RWPE2 (cell line): ENCODE measurements around the gene TMEM250.

ENCODE experiments used
- ATAC-seq: fragments of 200-7000 bp; cut with Tn5 transposase; 3 replicates; pipeline ENCODE4 v1.9.1; 2021; ENCODE audit warnings: low read depth
- DNase-seq: peaks from one replicate; pipeline ENCODE4 v3.0.0-alpha.2; 2020; ENCODE audit warnings: low spot score
- H3K27ac ChIP-seq: fragments of 450-650 bp; 2 replicates; pipeline ENCODE4 v1.5.1; 2017; ENCODE audit warnings: mild to moderate bottlenecking; ENCODE audit not compliant: poor library complexity, severe bottlenecking
- H3K27me3 ChIP-seq: fragments of 250-450 bp; sonication (Bioruptor Pico); 2 replicates; pipeline ENCODE4 v1.5.1; 2021; ENCODE audit warnings: mild to moderate bottlenecking, moderate library complexity; ENCODE audit not compliant: insufficient read depth, poor library complexity, severe bottlenecking
- H3K36me3 ChIP-seq: fragments of 250-450 bp; sonication (Bioruptor Pico); 2 replicates; pipeline ENCODE4 v1.5.1; 2020; ENCODE audit warnings: low read depth, mild to moderate bottlenecking, moderate library complexity
- H3K4me1 ChIP-seq: fragments of 250-450 bp; sonication (Bioruptor Pico); 2 replicates; pipeline ENCODE4 v1.5.1; 2021; ENCODE audit warnings: mild to moderate bottlenecking, moderate library complexity; ENCODE audit not compliant: insufficient read depth, poor library complexity, severe bottlenecking
- H3K4me3 ChIP-seq: fragments of 250-450 bp; sonication (Bioruptor Pico); 2 replicates; pipeline ENCODE4 v1.5.1; 2021; ENCODE audit warnings: mild to moderate bottlenecking, moderate library complexity; ENCODE audit not compliant: severe bottlenecking
- H3K9me3 ChIP-seq: fragments of 250-450 bp; sonication (Bioruptor Pico); 2 replicates; pipeline ENCODE4 v1.5.1; 2021; ENCODE audit warnings: mild to moderate bottlenecking, moderate library complexity; ENCODE audit not compliant: severe bottlenecking
- TF ChIP-seq, protein P1 (sequence below): fragments of 450-650 bp; IDR thresholded peaks from one replicate; pipeline ENCODE4 v1.5.1; 2017; ENCODE audit warnings: mild to moderate bottlenecking, moderate library complexity; ENCODE audit not compliant: poor library complexity, severe bottlenecking

The TMEM250 gene

DNA sequence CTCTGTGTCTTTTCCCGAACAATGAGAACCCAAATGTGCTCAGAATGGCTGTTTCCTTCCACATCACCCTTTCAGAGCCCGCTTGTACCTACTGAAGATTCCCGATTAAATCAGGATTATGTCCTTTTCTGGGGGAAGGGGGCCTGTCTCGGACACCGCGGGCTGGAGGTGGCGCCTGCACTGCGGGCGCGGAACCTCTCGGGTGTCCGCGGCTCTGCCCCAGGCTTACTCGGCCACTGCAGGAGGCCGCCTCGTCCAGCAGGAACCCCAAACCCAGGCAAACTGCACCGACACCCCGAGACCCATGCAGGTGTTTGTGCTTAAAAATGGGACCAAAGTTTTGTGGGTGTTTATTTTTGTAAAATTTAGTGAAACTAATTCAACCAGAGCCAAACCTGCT, 8.6 kb upstream of the TMEM250 start:
- Histone ChIP-seq H3K9me3 (no peaks in the 10 kb centered on the region), H3K4me3 (no peak overlapping the region), H3K27ac (no peak overlapping the region), H3K4me1 (no peaks in the 10 kb centered on the region), H3K36me3 (no peaks in the 10 kb centered on the region), H3K27me3 (peaks cover 40% of the 10 kb centered on the region)
- TF ChIP-seq, protein P1, sequence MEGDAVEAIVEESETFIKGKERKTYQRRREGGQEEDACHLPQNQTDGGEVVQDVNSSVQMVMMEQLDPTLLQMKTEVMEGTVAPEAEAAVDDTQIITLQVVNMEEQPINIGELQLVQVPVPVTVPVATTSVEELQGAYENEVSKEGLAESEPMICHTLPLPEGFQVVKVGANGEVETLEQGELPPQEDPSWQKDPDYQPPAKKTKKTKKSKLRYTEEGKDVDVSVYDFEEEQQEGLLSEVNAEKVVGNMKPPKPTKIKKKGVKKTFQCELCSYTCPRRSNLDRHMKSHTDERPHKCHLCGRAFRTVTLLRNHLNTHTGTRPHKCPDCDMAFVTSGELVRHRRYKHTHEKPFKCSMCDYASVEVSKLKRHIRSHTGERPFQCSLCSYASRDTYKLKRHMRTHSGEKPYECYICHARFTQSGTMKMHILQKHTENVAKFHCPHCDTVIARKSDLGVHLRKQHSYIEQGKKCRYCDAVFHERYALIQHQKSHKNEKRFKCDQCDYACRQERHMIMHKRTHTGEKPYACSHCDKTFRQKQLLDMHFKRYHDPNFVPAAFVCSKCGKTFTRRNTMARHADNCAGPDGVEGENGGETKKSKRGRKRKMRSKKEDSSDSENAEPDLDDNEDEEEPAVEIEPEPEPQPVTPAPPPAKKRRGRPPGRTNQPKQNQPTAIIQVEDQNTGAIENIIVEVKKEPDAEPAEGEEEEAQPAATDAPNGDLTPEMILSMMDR, result no peak
- DNase-seq, result no peak
- ATAC-seq, result no peak

DNA sequence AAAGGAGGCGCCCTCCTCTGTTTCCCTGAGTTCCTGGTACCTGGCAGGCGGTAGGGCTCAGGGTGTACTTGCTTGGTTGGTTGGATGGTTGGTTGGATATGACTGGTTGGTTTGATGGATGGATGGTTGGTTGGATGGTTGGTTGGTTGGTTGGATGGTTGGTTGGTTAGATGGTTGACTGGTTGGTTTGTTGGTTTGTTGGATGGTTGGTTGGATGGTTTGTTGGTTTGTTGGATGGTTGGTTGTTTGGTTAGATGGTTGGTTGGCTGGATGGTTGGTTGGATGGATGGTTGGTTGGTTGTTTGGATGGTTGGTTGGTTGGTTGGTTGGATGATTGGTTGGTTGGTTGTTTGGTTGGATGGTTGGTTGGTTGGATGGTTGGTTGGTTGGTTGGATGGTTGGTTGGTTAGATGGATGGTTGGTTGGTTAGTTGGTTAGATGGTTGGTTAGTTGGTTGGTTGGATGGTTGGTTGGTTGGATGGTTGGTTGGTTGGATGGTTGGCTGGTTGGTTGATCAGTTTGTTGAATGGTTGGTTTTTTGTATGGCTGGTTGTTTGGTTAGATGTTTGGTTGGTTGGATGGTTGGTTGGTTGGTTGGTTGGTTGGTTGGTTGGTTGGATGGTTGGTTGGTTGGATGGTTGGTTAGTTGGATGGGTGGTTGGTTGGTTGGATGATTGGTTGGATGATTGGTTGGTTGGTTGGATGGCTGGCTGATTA, 6.5 kb upstream of the TMEM250 start:
- no peak overlapping the region for H3K27ac ChIP-seq
- TF ChIP-seq, protein P1, result no peak
- no peaks in the 10 kb centered on the region for H3K4me1 ChIP-seq
- H3K36me3 ChIP-seq, result no peaks in the 10 kb centered on the region
- peaks cover 30% of the 10 kb centered on the region for H3K27me3 ChIP-seq
- ATAC-seq (no peak), DNase-seq (no peak)
- H3K9me3 ChIP-seq, result no peaks in the 10 kb centered on the region
- no peak overlapping the region for H3K4me3 ChIP-seq

DNA sequence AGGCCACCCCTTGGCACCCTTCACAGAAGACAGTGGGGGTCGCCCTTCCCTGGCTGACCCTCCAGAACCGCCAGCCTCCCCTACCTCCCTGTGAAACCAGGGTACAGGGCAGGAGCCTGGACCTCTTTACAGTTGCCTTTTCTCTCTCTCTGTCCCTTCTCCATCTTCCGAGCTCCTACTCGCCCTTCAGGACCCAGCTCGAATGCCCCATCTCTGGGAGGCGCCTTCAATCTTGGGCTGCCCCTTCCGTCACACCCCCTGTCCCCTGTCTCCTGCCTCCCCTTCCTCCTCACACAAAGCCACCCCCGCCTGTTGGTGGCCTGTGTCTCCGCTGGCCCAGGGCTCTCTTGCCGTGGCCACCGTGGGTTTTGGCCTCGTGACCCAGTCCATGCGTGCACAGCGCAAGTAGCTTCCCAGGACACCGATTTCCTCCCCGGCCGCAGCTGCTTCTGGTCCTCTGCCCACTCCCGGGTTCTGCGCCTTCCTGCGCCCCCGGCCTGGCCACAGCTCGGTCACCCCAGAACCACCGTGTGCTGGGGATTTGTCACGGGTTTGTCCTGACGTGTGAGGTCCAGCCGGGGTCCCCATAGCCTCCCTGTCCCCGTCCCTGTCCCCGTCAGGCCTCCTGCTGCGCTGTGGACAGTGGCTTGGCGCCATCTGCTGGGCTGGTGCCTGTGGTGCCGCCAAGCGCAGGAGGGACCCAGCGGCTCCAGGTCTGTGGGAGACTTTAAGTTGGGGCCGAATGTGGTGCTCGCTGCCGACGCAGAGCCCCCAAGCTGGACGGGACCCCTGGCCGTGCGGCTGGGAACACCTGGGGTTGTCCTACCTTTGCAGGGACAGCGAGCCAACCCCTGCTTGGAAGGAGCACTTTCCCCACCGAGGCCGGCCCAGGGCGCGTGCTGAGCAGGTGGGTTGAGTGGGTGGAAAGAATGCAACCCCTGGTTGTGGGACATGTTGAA, 4.0 kb upstream of the TMEM250 start:
- Histone ChIP-seq H3K36me3 (no peaks in the 10 kb centered on the region), H3K4me1 (peaks cover 6% of the 10 kb centered on the region), H3K9me3 (no peaks in the 10 kb centered on the region), H3K27me3 (peaks cover 19% of the 10 kb centered on the region), H3K4me3 (no peak overlapping the region), H3K27ac (no peak overlapping the region)
- ATAC-seq (peak; percentile 28; the same call in 1 of the 3 replicates), DNase-seq (no peak)
- TF ChIP-seq, protein P1, result peak; percentile 95

DNA sequence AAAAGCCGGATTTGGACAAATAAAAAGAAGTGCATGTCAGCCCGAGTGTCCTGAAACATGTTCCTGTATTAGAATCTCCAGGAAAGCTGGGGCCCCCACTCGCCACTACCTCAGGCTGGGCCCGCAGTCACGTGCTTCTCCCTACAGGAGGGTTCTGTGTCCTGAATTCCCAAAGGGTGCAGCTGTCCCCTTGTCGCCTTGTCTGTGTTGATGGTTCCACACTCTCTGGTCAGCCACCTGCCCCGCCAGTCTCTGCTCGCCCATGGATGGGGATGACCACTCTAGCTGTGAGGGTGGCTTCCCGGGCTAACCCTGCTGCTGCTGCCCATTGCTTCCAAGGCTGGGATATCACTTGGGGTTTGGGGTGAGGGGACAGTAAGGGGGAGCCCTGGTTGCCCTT, 3.1 kb upstream of the TMEM250 start:
- H3K27ac ChIP-seq, result no peak overlapping the region
- TF ChIP-seq, protein P1, result no peak
- no peaks in the 10 kb centered on the region for H3K9me3 ChIP-seq
- no peak for ATAC-seq
- H3K4me1 ChIP-seq, result peaks cover 6% of the 10 kb centered on the region
- H3K27me3 ChIP-seq, result peaks cover 11% of the 10 kb centered on the region
- no peak overlapping the region for H3K4me3 ChIP-seq
- no peaks in the 10 kb centered on the region for H3K36me3 ChIP-seq
- DNase-seq, result no peak
